Lower leg skin (tissue), 4 donors: Measurements from ENCODE around the gene IL1R1. TPM values are rescaled to one million over a fixed set of nuclear protein-coding genes. Genes with fewer than 3 reads are reported as not detected.
A peak's percentile ranks its signal among the peaks of the same experiment; 100 is the strongest.

Experiments used
- DNase-seq, 2 donors: peaks; one replicate each; pipeline ENCODE4 v3.0.0-alpha.2; 2019; ENCODE audit warnings: low spot score in 2 of 2
- H3K4me3 ChIP-seq: fragments of 200-600 bp; sonication (generic); 2 replicates; pipeline ENCODE4 v1.5.1; 2017; ENCODE audit warnings: mild to moderate bottlenecking, low read depth; ENCODE audit not compliant: poor library complexity, severe bottlenecking
- POLR2A ChIP-seq, 2 donors: fragments of 450-650 bp; IDR thresholded peaks; one replicate each; pipeline ENCODE4 v1.6.1; 2016 to 2017; ENCODE audit warnings: antibody characterized with exemption in 2 of 2, mild to moderate bottlenecking in 1 of 2, moderate library complexity in 1 of 2
- WGBS, 2 donors: methylation state at CpG; one replicate each; pipeline ENCODE4 v1.1.5; 2018; 5-methylcytosine and 5-hydroxymethylcytosine counted together
- intact Hi-C: fragments of 100-400 bp; cut with DNase I; formaldehyde crosslinking; loops from one replicate; pipeline ENCODE4 v1.15.0; 2023; ENCODE audit warnings: low total_unique reads
- total RNA-seq, 4 donors: library from RNA; depleted of rRNA; stranded (reverse); fragments of >200 nt; gene quantifications; one replicate each; pipeline ENCODE4 v1.1.0, GENCODE V29; 2016
- TF ChIP-seq, protein P1 (sequence below), 3 donors: fragments of 450-650 bp; IDR thresholded peaks; one replicate each; pipeline ENCODE4 v1.5.1; 2016; ENCODE audit warnings: antibody characterized with exemption in 3 of 3, mild to moderate bottlenecking in 3 of 3, moderate library complexity in 2 of 3

IL1R1 gene
- total RNA-seq, 4 donors from 2014 or later: 43.2 to 92.9 (median 53.0) TPM

DNA sequence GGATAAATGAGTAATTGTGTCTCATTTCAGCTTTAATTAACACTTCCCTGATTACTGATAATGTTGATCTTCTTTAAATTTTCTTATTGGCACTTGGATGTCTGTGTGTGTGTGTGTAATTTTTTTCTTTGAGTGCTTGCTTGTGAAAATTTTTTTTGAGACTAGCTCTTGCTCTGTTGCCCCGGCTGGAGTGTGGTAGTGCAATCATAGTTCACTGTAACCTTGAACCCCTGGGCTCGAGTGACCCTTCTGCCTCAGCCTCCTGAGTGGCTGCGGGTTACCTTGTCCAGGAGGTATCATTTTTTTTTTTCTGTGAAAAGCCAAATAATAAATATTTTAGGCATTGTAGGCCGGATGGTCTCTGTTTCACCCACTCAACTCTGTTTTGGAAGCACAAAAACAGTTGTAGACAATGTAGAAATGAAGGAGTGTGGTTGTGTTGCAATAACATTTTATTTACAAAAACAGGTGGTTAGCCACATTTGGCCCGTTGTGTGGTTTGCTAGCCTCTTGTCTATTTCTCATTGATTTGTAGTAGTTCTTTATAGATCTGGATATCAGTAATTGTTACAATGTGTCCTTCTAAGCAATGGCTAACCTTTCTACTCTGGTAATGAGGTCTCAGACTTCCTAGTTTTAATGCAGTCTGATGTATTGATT lies 52.2 kb downstream of the IL1R1 start:
- no peak overlapping the region for H3K4me3 ChIP-seq
- intact Hi-C loops: no loop called here
- no peak for DNase-seq
- 78 to 87% methylated on average over 5 of the region's 5 CpGs for WGBS, 2 donors
- TF ChIP-seq POLR2A (IDR thresholded peaks at IDR 0.05): no peak
- TF ChIP-seq, protein P1, sequence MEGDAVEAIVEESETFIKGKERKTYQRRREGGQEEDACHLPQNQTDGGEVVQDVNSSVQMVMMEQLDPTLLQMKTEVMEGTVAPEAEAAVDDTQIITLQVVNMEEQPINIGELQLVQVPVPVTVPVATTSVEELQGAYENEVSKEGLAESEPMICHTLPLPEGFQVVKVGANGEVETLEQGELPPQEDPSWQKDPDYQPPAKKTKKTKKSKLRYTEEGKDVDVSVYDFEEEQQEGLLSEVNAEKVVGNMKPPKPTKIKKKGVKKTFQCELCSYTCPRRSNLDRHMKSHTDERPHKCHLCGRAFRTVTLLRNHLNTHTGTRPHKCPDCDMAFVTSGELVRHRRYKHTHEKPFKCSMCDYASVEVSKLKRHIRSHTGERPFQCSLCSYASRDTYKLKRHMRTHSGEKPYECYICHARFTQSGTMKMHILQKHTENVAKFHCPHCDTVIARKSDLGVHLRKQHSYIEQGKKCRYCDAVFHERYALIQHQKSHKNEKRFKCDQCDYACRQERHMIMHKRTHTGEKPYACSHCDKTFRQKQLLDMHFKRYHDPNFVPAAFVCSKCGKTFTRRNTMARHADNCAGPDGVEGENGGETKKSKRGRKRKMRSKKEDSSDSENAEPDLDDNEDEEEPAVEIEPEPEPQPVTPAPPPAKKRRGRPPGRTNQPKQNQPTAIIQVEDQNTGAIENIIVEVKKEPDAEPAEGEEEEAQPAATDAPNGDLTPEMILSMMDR (IDR thresholded peaks at IDR 0.05): no peak

DNA sequence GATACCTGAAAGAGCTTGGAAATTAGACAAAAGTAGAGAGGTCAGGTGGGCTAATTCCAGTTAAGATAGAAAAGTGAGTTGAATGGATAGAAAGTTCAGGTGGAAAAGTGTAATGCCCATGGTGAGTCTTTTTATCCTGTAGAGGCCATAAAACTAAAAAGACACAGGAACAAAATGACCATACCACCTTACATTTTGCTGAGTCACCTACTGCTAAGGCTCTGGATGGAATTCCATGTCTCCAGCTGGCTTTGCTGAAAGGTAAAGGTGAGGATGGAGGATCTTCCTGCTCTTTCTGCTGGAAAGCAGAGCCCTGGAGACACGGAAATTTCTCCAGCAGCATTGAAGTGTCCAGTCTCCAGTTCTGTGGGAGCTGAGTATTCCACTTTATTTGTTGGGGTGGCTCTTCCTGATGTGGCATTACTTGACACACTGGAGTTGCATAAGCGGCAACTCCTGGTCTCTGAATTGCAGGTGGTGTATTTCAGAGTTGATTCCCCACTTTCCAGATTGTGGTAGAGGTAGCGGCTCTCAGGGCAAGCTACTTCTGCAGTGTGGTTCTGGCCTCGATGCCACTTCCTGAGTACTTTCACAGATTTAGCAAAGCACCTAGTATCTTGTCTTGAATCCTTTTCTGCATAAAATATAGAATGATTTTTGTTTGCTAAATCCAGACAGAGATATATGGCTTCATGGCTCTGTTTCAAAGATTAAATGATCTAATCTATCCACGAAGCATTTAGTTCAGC lies 55.0 kb downstream of the IL1R1 start:
- DNase-seq: no peak
- no peak overlapping the region for H3K4me3 ChIP-seq
- TF ChIP-seq, protein P1 (IDR thresholded peaks at IDR 0.05): no peak
- no peak for TF ChIP-seq POLR2A (IDR thresholded peaks at IDR 0.05)
- WGBS, 2 donors: 80 to 90% methylated on average over 5 of the region's 5 CpGs
- intact Hi-C loops: no loop called here

DNA sequence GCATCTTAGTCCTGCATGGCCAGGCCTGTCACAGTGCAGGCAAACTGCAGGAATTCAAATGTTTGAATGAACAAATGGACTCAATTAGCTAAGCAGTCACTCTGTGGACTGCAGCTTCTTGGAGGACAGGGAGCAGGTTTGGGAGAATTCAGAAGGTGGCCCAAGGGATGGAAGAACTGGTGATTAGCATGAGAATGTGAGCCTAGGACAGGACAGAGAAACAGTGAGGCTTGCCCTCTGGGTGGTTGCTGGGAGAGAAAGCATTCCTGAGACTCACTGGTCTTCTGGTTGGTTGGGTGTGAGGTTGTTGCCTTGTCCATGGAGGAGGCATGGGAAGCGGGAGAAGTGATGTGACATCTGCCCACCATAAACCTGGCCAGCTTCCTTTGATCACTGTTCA lies 58.0 kb downstream of the IL1R1 start:
- TF ChIP-seq, protein P1 (IDR thresholded peaks at IDR 0.05): no peak
- TF ChIP-seq POLR2A (IDR thresholded peaks at IDR 0.05): no peak
- no peak for DNase-seq
- H3K4me3 ChIP-seq: no peak overlapping the region
- WGBS, 2 donors: 100% methylated on average over 1 of the region's 1 CpG
- intact Hi-C loops: no loop called here

DNA sequence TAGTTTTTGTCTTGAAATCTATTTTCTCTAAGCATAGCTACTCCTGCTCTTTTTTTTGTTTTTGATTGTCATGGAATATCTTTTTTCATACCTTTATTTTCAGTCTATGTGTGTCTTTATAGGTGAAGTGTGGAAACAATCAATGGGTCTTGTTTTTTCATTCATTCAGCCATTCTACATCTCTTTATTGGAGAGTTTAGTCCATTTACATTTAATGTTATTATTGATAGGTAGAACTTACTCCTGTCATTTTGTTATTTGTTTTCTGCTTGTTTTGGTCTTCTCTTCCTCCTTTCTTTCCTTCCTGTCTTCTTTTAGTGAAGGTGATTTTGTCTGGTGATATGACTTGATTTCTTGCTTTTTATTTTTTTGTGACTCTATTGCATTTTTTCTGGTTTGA lies 62.1 kb downstream of the IL1R1 start:
- no peak overlapping the region for H3K4me3 ChIP-seq
- intact Hi-C loops: no loop called here
- TF ChIP-seq, protein P1 (IDR thresholded peaks at IDR 0.05): no peak
- TF ChIP-seq POLR2A (IDR thresholded peaks at IDR 0.05): no peak
- no peak for DNase-seq

DNA sequence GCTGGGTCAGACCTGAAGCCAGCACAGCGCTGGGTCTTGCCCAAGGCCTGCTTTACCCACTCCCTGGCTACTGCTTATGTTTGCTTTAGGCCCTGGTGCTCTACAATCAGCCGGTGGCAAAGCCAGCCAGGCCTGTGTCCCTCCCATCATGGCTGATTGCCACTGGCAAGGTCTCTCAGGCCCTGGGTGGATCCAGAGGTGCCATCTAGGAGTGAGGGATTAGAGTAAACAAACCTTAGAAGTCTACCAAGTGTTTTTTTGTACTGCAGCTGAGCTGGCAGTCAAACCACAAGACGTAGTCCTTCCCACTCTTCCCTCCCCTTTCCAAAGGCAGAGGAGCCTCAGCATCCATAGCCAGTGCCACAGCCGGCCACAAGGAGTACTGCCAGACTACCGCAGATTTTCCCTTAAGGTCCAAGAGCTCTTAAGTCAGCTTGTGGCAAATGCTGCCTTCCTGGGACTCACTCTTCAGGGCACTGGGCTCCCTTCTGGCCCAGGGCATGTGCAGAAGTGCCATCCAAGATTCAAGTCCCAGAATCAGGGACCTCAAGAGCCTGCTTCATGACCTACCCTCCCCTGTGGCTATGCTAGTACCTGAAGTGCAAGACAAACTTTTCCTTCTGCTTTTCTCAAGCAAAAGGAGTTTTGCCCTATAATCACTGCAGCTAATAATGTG lies 64.3 kb downstream of the IL1R1 start:
- peak in 1 of 2 donors; percentile 63 for DNase-seq
- TF ChIP-seq, protein P1 (IDR thresholded peaks at IDR 0.05): no peak
- TF ChIP-seq POLR2A (IDR thresholded peaks at IDR 0.05): no peak
- no peak overlapping the region for H3K4me3 ChIP-seq
- intact Hi-C loops: no loop called here
- 61 to 73% methylated on average over 5 of the region's 5 CpGs for WGBS, 2 donors
